GM23248 (cell line): Measurements from ENCODE around the gene ENDOV.

Experiments used
- EZH2 ChIP-seq: fragments of 200-600 bp; sonication (generic); IDR thresholded peaks from 2 replicates; pipeline ENCODE4 v1.6.1; 2018; ENCODE audit warnings: antibody characterized with exemption, mild to moderate bottlenecking; ENCODE audit not compliant: insufficient read depth, poor library complexity, severe bottlenecking
- EZH2phosphoT487 ChIP-seq: fragments of 200-600 bp; sonication (generic); IDR thresholded peaks from 2 replicates; pipeline ENCODE4 v1.6.1; 2018; ENCODE audit warnings: antibody characterized with exemption, moderate library complexity, mild to moderate bottlenecking, low read depth; ENCODE audit not compliant: insufficient read depth

GRCh38 chr17:80379348-80379747 lies 35.6 kb upstream of the ENDOV start:
- no peak for TF ChIP-seq EZH2phosphoT487
- no peak for TF ChIP-seq EZH2
